ENCODE results near the gene GSTM3. TPM values are rescaled to one million over a fixed set of nuclear protein-coding genes. Genes with fewer than 3 reads are reported as not detected.
"Not testable (repeated sequence)": the region's sequence is repeated elsewhere in the genome, so short reads cannot be mapped to it uniquely, and the experiment has no call there.

The GSTM3 gene
- total RNA-seq, 4 donors from 2014 or later: 34.4 to 223 (median 62.8) TPM

DNA sequence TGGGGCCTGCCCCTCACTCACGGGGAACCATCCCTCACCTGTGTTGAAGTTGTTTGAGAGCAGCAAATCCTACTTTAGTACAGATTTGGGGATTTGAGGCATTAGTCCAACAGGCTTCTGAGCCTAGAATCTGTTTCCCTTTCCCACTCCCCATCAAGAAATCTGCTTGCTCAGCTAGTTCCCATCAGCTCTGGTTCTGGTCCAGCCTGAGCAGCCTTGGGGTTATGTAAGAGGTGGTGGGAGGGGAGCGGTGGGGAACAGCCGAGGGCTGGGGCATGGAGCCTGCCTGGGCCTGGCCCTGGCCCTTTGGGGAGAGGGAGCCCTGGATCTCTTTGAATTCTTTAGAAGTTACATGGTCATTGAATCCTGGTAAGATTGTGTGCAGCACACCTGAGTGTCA, 24.7 kb downstream of the GSTM3 start:
- no peak for DNase-seq (ENCODE audit: low spot score)
- peak; percentile 24 for ATAC-seq (ENCODE audit: low FRiP score)
- TF ChIP-seq, protein P1, sequence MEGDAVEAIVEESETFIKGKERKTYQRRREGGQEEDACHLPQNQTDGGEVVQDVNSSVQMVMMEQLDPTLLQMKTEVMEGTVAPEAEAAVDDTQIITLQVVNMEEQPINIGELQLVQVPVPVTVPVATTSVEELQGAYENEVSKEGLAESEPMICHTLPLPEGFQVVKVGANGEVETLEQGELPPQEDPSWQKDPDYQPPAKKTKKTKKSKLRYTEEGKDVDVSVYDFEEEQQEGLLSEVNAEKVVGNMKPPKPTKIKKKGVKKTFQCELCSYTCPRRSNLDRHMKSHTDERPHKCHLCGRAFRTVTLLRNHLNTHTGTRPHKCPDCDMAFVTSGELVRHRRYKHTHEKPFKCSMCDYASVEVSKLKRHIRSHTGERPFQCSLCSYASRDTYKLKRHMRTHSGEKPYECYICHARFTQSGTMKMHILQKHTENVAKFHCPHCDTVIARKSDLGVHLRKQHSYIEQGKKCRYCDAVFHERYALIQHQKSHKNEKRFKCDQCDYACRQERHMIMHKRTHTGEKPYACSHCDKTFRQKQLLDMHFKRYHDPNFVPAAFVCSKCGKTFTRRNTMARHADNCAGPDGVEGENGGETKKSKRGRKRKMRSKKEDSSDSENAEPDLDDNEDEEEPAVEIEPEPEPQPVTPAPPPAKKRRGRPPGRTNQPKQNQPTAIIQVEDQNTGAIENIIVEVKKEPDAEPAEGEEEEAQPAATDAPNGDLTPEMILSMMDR (IDR thresholded peaks at IDR 0.05): no peak

DNA sequence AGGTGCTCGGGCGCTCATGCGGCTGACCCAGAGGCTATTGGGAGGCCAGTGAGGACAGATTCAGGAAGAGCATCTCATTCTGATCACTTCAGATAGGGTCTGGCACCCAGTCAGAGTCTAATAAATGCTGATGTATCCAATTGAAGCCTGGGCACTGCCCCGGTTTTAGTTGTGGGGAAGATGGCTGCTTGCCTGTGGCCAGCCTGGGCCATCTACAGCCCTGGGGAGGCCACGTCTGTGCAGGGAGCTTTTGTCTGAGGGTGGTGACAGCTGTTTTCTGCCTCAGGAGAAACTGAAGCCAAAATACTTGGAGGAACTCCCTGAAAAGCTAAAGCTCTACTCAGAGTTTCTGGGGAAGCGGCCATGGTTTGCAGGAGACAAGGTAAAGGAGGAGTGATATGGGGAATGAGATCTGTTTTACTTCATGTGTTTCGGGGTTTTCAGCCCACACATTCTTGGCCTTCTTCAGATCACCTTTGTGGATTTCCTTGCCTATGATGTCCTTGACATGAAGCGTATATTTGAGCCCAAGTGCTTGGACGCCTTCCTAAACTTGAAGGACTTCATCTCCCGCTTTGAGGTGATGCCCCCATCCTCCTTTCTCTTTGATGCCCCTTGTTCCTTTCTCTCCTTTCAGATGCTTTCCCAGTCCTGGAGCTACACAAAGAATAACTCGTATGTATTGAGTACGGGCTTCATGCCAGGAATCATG, 26.0 kb downstream of the GSTM3 start:
- TF ChIP-seq, protein P1 (IDR thresholded peaks at IDR 0.05): no peak
- no peak for ATAC-seq (ENCODE audit: low FRiP score)
- DNase-seq (ENCODE audit: low spot score): no peak

DNA sequence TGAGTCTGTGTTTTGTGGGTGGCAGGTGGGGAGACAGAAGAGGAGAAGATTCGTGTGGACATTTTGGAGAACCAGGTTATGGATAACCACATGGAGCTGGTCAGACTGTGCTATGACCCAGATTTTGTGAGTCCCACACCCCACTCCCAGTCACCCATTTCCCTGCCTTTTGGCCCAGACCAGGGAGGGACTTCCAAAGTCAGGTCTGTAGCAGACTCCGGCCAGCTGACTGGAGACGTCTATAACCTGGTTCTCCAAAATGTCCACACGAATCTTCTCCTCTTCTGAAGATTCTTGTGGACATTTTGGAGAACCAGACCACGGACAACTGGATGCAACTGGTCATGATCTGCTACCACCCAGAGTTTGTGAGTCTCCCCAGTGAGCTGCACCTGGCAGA, 27.2 kb downstream of the GSTM3 start:
- TF ChIP-seq, protein P1 (IDR thresholded peaks at IDR 0.05): no peak
- DNase-seq (ENCODE audit: low spot score) (no peak), ATAC-seq (ENCODE audit: low FRiP score) (no peak)

DNA sequence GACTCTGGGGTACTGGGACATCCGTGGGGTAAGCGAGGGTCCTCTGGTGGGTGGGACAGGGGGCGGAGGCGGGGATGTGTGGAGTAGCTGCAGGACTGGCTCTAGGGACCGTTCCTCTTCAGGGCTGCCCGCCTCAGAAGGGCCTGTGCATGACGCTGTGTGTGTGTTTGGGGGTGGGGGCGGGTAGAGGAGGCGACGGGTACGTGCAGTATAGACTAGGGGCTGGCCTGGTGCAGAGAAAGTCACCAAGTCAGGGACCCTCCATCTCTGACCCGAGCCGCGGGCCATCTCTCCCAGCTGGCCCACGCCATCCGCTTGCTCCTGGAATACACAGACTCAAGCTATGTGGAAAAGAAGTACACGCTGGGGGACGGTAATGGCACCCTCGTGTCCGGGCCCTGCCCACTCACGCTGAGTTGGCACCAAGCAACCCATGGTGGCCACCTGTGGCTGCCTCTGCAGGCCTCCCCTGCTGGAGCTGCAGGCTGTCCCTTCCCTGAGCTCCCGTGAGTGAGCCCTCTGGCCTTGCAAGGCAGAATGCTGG, 28.4 kb downstream of the GSTM3 start:
- TF ChIP-seq, protein P1 (IDR thresholded peaks at IDR 0.05): no peak
- no peak for ATAC-seq (ENCODE audit: low FRiP score)
- DNase-seq (ENCODE audit: low spot score): no peak

DNA sequence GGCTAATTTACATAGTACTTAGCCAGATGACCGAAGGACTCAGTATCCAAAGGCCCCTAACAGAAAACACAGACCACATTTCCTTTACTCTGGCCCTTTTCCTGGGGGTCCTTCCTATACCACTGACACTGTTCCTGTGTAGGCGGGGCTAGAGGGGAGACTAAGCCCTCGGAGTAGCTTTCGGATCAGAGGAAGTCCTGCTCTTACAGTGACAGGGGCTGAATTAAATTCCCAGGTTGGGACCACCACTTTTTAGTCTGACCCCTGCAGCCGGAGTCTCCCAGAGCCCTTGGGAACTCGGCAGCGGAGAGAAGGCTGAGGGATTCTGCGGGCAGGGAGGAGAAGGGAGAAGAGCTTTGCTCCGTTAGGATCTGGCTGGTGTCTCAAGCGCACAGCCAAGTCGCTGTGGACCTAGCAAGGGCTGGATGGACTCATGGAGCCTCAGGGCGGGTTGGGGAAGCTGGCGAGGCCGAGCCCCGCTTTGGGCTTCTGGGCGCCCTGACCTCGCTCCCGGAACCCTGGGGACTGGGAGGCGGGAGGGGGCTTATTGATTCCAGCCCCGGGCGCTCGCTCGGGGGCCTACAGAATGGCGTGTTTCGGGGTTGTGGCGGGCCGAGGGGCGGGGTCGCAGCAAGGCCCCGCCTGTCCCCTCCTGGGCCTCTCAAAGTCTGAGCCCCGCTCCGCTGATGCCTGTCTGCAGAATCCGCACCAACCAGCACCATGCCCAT, 29.1 kb downstream of the GSTM3 start, which contains the start of gene GSTM5:
Gene GSTM5 (plus strand): TSS at position 659 of the 728 bp plus-strand sequence. CDS start 62 bp downstream, at position 721.
- not testable (repeated sequence) for DNase-seq (ENCODE audit: low spot score); ATAC-seq (ENCODE audit: low FRiP score)

DNA sequence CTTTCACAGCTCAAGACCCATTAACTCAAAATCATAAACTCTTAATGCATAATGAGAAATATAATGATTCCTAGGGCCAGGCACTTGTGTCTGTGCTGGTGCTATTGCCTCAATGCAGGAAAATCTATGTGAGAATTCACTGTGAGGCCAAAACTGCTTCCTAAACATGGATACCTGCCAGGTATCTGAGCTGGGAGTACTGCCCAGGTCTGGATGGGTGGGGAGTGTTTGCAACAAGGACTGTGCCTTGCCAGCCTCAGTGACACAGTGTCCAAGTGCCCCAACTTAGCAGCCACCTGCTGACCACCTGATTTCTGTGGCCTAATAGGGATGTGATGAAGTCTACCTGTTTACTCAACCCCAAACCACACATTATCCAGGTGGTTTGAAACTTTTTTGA, 31.0 kb downstream of the GSTM3 start:
- ATAC-seq (ENCODE audit: low FRiP score); DNase-seq (ENCODE audit: low spot score): not testable (repeated sequence)

DNA sequence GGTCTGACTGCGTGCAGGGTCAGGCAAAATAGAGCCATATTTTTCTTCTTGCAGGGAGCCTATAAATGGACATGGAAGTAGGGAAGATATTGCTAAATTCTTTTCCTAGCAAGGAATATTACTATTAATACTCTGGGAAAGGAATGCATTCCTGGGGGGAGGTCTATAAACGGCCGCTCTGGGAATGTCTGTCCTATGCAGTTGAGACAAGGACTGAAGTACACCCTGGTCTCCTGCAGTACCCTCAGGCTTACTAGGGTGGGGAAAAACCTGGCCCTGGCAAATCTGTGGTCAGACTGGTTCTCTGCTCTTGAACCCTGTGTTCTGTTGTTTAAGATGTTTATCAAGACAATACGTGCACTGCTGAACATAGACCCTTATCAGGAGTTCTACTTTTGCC, 31.9 kb downstream of the GSTM3 start:
- DNase-seq (ENCODE audit: low spot score); ATAC-seq (ENCODE audit: low FRiP score): not testable (repeated sequence)

DNA sequence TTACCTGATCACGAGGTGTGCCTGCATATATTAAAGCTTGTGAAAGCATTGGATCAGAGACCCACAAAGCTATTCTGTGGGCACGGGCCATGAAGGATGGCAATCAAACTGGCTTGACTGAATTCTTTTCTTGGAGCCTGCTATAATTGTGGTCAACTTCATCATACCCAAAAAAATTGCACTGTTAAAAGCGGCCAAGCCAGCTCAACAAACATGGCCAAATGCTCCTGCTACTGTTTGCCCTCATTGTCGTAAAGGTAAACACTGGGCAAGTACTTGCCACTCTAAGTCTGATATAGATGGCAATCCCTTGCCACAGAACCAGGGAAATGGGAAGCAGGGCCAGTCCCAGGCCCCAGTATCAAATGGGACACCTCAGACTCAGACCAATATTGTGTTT, 35.4 kb downstream of the GSTM3 start:
- TF ChIP-seq, protein P1 (IDR thresholded peaks at IDR 0.05): no peak
- ATAC-seq (ENCODE audit: low FRiP score): no peak

More for the DNA sequence above, 35.4 kb downstream of the GSTM3 start:
- no peak for DNase-seq (ENCODE audit: low spot score)
